Liver (tissue), 9 donors: ENCODE results near the gene VTN. TPM values are rescaled to one million over a fixed set of nuclear protein-coding genes. Genes with fewer than 3 reads are reported as not detected.

Source experiments
- DNase-seq: peaks from one replicate; pipeline ENCODE4 v3.0.0-alpha.2; 2017; ENCODE audit warnings: low spot score
- H3K27ac ChIP-seq, 2 donors: one replicate each; pipeline ENCODE4 v1.7.0; 2013; ENCODE audit warnings: inconsistent platforms in 2 of 2, low read length in 2 of 2, control low read depth in 1 of 2, low read depth in 1 of 2, mild to moderate bottlenecking in 1 of 2
- H3K27me3 ChIP-seq, 4 donors: one replicate each; pipeline versions ENCODE4 v1.6.1 to v1.7.0; 2013; ENCODE audit warnings: low read length in 3 of 4, inconsistent platforms in 1 of 4, mild to moderate bottlenecking in 1 of 4, moderate library complexity in 1 of 4; ENCODE audit not compliant: control insufficient read depth in 4 of 4, insufficient read depth in 4 of 4
- H3K36me3 ChIP-seq, 4 donors: one replicate each; pipeline versions ENCODE4 v1.6.1 to v1.7.0; 2013; ENCODE audit warnings: low read length in 3 of 4, mild to moderate bottlenecking in 3 of 4, low read depth in 1 of 4, moderate library complexity in 1 of 4; ENCODE audit not compliant: control insufficient read depth in 4 of 4, insufficient read depth in 3 of 4
- H3K4me1 ChIP-seq, 4 donors: one replicate each; pipeline versions ENCODE4 v1.6.1 to v1.7.0; 2013; ENCODE audit warnings: low read length in 3 of 4, mild to moderate bottlenecking in 3 of 4, moderate library complexity in 1 of 4; ENCODE audit not compliant: control insufficient read depth in 4 of 4, insufficient read depth in 4 of 4
- H3K4me3 ChIP-seq, 3 donors: one replicate each; pipeline versions ENCODE4 v1.6.1 to v1.7.0; 2013; ENCODE audit warnings: low read length in 3 of 3, control low read depth in 1 of 3, low read depth in 1 of 3, mild to moderate bottlenecking in 1 of 3
- H3K9ac ChIP-seq, 2 donors: one replicate each; pipeline ENCODE4 v1.7.0; 2013; ENCODE audit warnings: low read length in 2 of 2, mild to moderate bottlenecking in 2 of 2, moderate library complexity in 2 of 2, control low read depth in 1 of 2, low read depth in 1 of 2
- H3K9me3 ChIP-seq, 4 donors: one replicate each; pipeline versions ENCODE4 v1.6.1 to v1.7.0; 2013; ENCODE audit warnings: low read length in 3 of 4; ENCODE audit not compliant: control insufficient read depth in 4 of 4
- ATF3 ChIP-seq: IDR thresholded peaks from 2 replicates; pipeline ENCODE4 v1.6.1; 2016; ENCODE audit warnings: antibody characterized with exemption
- CTCF ChIP-seq: fragments of 150-350 bp; IDR thresholded peaks from 2 replicates; pipeline ENCODE4 v1.5.1; 2017; ENCODE audit warnings: improper control_type of control experiment, low read depth, low read length; ENCODE audit not compliant: missing input control
- FOXA1 ChIP-seq: IDR thresholded peaks from 2 replicates; pipeline ENCODE4 v1.6.1; 2016; ENCODE audit warnings: antibody characterized with exemption
- GABPA ChIP-seq, 2 donors: IDR thresholded peaks in 1 of 2; conservative IDR thresholded peaks in 1 of 2; 2 replicates each; pipeline ENCODE4 v1.6.1; 2016; ENCODE audit warnings: antibody characterized with exemption in 2 of 2, mild to moderate bottlenecking in 1 of 2, moderate library complexity in 1 of 2
- HNF4G ChIP-seq: IDR thresholded peaks from 2 replicates; pipeline ENCODE4 v1.6.1; 2016; ENCODE audit warnings: antibody characterized with exemption
- MAX ChIP-seq: IDR thresholded peaks from 2 replicates; pipeline ENCODE4 v1.6.1; 2016; ENCODE audit warnings: antibody characterized with exemption
- NR2F2 ChIP-seq: IDR thresholded peaks from 2 replicates; pipeline ENCODE4 v1.6.1; 2016; ENCODE audit warnings: antibody characterized with exemption
- RAD21 ChIP-seq, 2 donors: IDR thresholded peaks; 2 replicates each; pipeline ENCODE4 v1.6.1; 2016; ENCODE audit warnings: antibody characterized with exemption in 2 of 2, mild to moderate bottlenecking in 2 of 2
- REST ChIP-seq: IDR thresholded peaks from 2 replicates; pipeline ENCODE4 v1.6.1; 2016; ENCODE audit warnings: antibody characterized with exemption, mild to moderate bottlenecking
- RXRA ChIP-seq, 2 donors: IDR thresholded peaks; 2 replicates each; pipeline ENCODE4 v1.6.1; 2017 to 2018; ENCODE audit warnings: antibody characterized with exemption in 2 of 2, mild to moderate bottlenecking in 1 of 2
- SP1 ChIP-seq: IDR thresholded peaks from 2 replicates; pipeline ENCODE4 v1.6.1; 2018; ENCODE audit warnings: antibody characterized with exemption, mild to moderate bottlenecking
- TAF1 ChIP-seq: conservative IDR thresholded peaks from 2 replicates; pipeline ENCODE4 v1.6.1; 2016; ENCODE audit warnings: antibody characterized with exemption, mild to moderate bottlenecking
- ZBTB33 ChIP-seq: IDR thresholded peaks from 2 replicates; pipeline ENCODE4 v1.6.1; 2016; ENCODE audit warnings: antibody characterized with exemption
- WGBS: extraction: QIAGEN DNeasy Blood & Tissue Kit; methylation state at CpG from one replicate; pipeline ENCODE4 v1.1.7; 2013; 5-methylcytosine and 5-hydroxymethylcytosine counted together
- polyA plus RNA-seq, 2 donors: library from polyadenylated mRNA; stranded (reverse) in 1 of 2; unstranded in 1 of 2; fragments of 200-250 nt in 1 of 2; fragments of >200 nt in 1 of 2; fragmentation: Nextera tagmentation in 1 of 2; extraction: Ambion mirVana in 1 of 2; gene quantifications; one replicate each; pipeline versions ENCODE4 v1.2.1 to v1.2.3, GENCODE V29; 2013 to 2015
- total RNA-seq, 2 donors: library from RNA; depleted of rRNA; stranded (reverse); fragments of >200 nt; gene quantifications; one replicate each; pipeline ENCODE4 v1.2.3, GENCODE V29; 2014
- donor health status: healthy.
- donor health status: healthy.
- donor health status: healthy.
- donor health status: healthy.
- donor health status: healthy.

VTN gene
- total and polyA plus RNA-seq, 4 donors: 1,668 to 4,059 (median 3,520) TPM

- TF ChIP-seq MAX: no peak
- TF ChIP-seq SP1: no peak
- no peak for TF ChIP-seq NR2F2
- no peak for TF ChIP-seq CTCF
- no peak for TF ChIP-seq HNF4G
Measured at GRCh38 chr17:28407974-28408306, 37.8 kb upstream of the VTN start (continued).

- no peak for TF ChIP-seq TAF1
- no peak for TF ChIP-seq REST
- no peak for TF ChIP-seq GABPA (IDR thresholded peaks at IDR 0.05 in 1 of 2, conservative IDR thresholded peaks at IDR 0.05 in 1 of 2)
- no peak for TF ChIP-seq FOXA1
- no peak for TF ChIP-seq RAD21 (IDR thresholded peaks at IDR 0.05)
- peaks cover 8 to 34% (median 27%) of the 10 kb centered on the region in 4 donors for H3K4me1 ChIP-seq
- H3K9me3 ChIP-seq: no peaks in the 10 kb centered on the region
- WGBS: 89% methylated on average over 5 of the region's 5 CpGs
- no peak overlapping the region for H3K4me3 ChIP-seq
- no peak overlapping the region for H3K27ac ChIP-seq
- no peak for DNase-seq
- no peak overlapping the region for H3K9ac ChIP-seq
- H3K27me3 ChIP-seq: no peaks in the 10 kb centered on the region
- H3K36me3 ChIP-seq: peaks cover 0 to 11% (median 4%) of the 10 kb centered on the region in 4 donors
Measured at GRCh38 chr17:28407130-28407973, 37.2 kb upstream of the VTN start.

GRCh38 chr17:28406473-28406814, 36.3 kb upstream of the VTN start:
- no peaks in the 10 kb centered on the region for H3K27me3 ChIP-seq
- 29% methylated on average over 9 of the region's 9 CpGs for WGBS
- TF ChIP-seq ATF3: no peak
- TF ChIP-seq ZBTB33: no peak
- TF ChIP-seq RXRA (IDR thresholded peaks at IDR 0.05): no peak
- H3K9ac ChIP-seq: no peak overlapping the region
- H3K9me3 ChIP-seq: no peaks in the 10 kb centered on the region
- H3K27ac ChIP-seq: peak overlapping the region in 1 of 2 donors; percentile 64
- H3K4me1 ChIP-seq: peaks cover 8 to 40% (median 29%) of the 10 kb centered on the region in 4 donors
- DNase-seq: no peak
- H3K36me3 ChIP-seq: peaks cover 0 to 19% (median 13%) of the 10 kb centered on the region in 4 donors
- peak overlapping the region; percentile 29 to 80 (median 72) for H3K4me3 ChIP-seq
